Epithelial cell of esophagus (primary cell): ENCODE data around the gene RFX3.

Source experiments
- DNase-seq: peaks from one replicate; pipeline ENCODE4 v3.0.0; 2010; ENCODE audit warnings: low read depth
- H3K4me3 ChIP-seq: 2 replicates; pipeline ENCODE4 v1.5.1; 2011; ENCODE audit warnings: mild to moderate bottlenecking, low read length, control low read depth
- CTCF ChIP-seq: IDR thresholded peaks from 2 replicates; pipeline ENCODE4 v1.5.1; 2011; ENCODE audit warnings: low read depth, mild to moderate bottlenecking, low read length, control low read depth, inconsistent platforms; ENCODE audit not compliant: insufficient read depth; ENCODE audit errors: missing control alignments

Gene RFX3

GRCh38 chr9:3525096-3525835 is 535 bp downstream of the RFX3 start:
- H3K4me3 ChIP-seq: peak overlapping the region; percentile 94
- no peak for TF ChIP-seq CTCF
- no peak for DNase-seq

- no peak for TF ChIP-seq CTCF
- no peak overlapping the region for H3K4me3 ChIP-seq
- DNase-seq: no peak
Measured at GRCh38 chr9:3521966-3522365, 3.8 kb downstream of the RFX3 start.

- no peak for TF ChIP-seq CTCF
- H3K4me3 ChIP-seq: no peak overlapping the region
- no peak for DNase-seq
Measured at GRCh38 chr9:3520564-3520963, 5.2 kb downstream of the RFX3 start.

- no peak for TF ChIP-seq CTCF
- DNase-seq: no peak
- no peak overlapping the region for H3K4me3 ChIP-seq
Measured at GRCh38 chr9:3517377-3518048, 8.3 kb downstream of the RFX3 start.

- no peak for DNase-seq
- no peak for TF ChIP-seq CTCF
- no peak overlapping the region for H3K4me3 ChIP-seq
Measured at GRCh38 chr9:3516667-3517330, 9.0 kb downstream of the RFX3 start.

GRCh38 chr9:3515405-3515804 is 10.4 kb downstream of the RFX3 start:
- DNase-seq: no peak
- no peak for TF ChIP-seq CTCF
- H3K4me3 ChIP-seq: no peak overlapping the region
